GM18517 (cell line): ENCODE data around the gene PSMD12.
"Not testable (repeated sequence)": the region's sequence is repeated elsewhere in the genome, so short reads cannot be mapped to it uniquely, and the experiment has no call there.

Experiments used
- ATAC-seq: cut with Tn5 transposase; IDR thresholded peaks from one replicate; pipeline ENCODE4 v1.9.1; 2021; ENCODE audit warnings: mild to moderate bottlenecking, moderate library complexity; ENCODE audit not compliant: unreplicated experiment

Gene PSMD12

GRCh38 chr17:67388536-67388935 is 22.2 kb upstream of the PSMD12 start:
- ATAC-seq = not testable (repeated sequence)

- ATAC-seq = no peak
Observed at GRCh38 chr17:67386965-67387551, 20.7 kb upstream of the PSMD12 start.

GRCh38 chr17:67385122-67385988 is 19.0 kb upstream of the PSMD12 start:
- no peak for ATAC-seq

- no peak for ATAC-seq
Observed at GRCh38 chr17:67381929-67382257, 15.5 kb upstream of the PSMD12 start.

GRCh38 chr17:67379251-67379630 is 12.9 kb upstream of the PSMD12 start:
- ATAC-seq = no peak

GRCh38 chr17:67378454-67379250 is 12.3 kb upstream of the PSMD12 start:
- ATAC-seq = no peak

GRCh38 chr17:67377488-67378453 is 11.4 kb upstream of the PSMD12 start:
- ATAC-seq = no peak

GRCh38 chr17:67376737-67377487 is 10.5 kb upstream of the PSMD12 start, which contains the start of gene PITPNC1:
TSS of gene PITPNC1 (plus strand) at chr17:67377281.
- ATAC-seq = peak; percentile 68

- ATAC-seq = no peak
Observed at GRCh38 chr17:67376415-67376736, 10.0 kb upstream of the PSMD12 start.

GRCh38 chr17:67375716-67376115 is 9.3 kb upstream of the PSMD12 start:
- ATAC-seq = no peak

GRCh38 chr17:67375054-67375427 is 8.7 kb upstream of the PSMD12 start:
- ATAC-seq = no peak

GRCh38 chr17:67374329-67375053 is 8.1 kb upstream of the PSMD12 start:
- ATAC-seq = peak; percentile 46

- ATAC-seq = no peak
Observed at GRCh38 chr17:67372751-67373150, 6.4 kb upstream of the PSMD12 start.

GRCh38 chr17:67369676-67370075 is 3.3 kb upstream of the PSMD12 start:
- no peak for ATAC-seq

GRCh38 chr17:67365738-67366192 is 612 bp downstream of the PSMD12 start:
- peak; percentile 9 for ATAC-seq

- no peak for ATAC-seq
Observed at GRCh38 chr17:67364847-67365737, 1.3 kb downstream of the PSMD12 start.

GRCh38 chr17:67362173-67362572 is 4.2 kb downstream of the PSMD12 start:
- ATAC-seq = no peak

GRCh38 chr17:67360880-67361279 is 5.5 kb downstream of the PSMD12 start:
- ATAC-seq = no peak
